Transverse colon (tissue), 4 donors: ENCODE results near the gene DHRS3.

Experiments used
- POLR2A ChIP-seq: fragments of 450-650 bp; IDR thresholded peaks from one replicate; pipeline ENCODE4 v1.6.1; 2016; ENCODE audit warnings: antibody characterized with exemption, mild to moderate bottlenecking, moderate library complexity
- POLR2AphosphoS5 ChIP-seq, 3 donors: sonication (generic); formaldehyde crosslinking; IDR thresholded peaks; one replicate each; pipeline ENCODE4 v1.6.1; 2016; ENCODE audit warnings: antibody characterized with exemption in 3 of 3
- TF ChIP-seq, protein P1 (sequence below), 5 experiments: fragments of 200-600 bp in 3 of 5; fragments of 450-650 bp in 2 of 5; sonication (generic) in 3 of 5; IDR thresholded peaks; 1 replicate in 2 of 5; 2 replicates in 3 of 5; pipeline ENCODE4 v1.5.1; 2016 to 2017; ENCODE audit warnings: antibody characterized with exemption in 5 of 5, inconsistent platforms in 3 of 5, mild to moderate bottlenecking in 2 of 5, moderate library complexity in 1 of 5

DNA sequence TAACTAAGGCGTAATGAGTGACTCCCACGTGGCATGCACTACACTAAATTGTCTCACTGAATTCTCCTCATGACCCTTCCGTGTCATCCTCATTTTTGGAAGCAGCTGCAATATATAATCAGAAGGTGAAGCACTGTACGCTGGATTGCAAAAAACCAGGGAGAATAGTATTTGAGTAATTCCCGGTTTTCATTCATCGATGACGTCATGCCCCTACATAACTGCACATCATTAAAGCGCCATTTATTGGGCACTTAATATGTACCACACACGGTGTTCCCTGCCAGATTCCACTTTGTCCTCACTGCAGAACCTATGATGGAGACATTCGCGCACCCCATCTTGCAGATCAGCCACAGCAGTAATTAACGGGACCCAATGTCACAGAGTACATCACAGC lies 41.0 kb downstream of the DHRS3 start:
- no peak for TF ChIP-seq POLR2AphosphoS5 (IDR thresholded peaks at IDR 0.05)
- TF ChIP-seq, protein P1, sequence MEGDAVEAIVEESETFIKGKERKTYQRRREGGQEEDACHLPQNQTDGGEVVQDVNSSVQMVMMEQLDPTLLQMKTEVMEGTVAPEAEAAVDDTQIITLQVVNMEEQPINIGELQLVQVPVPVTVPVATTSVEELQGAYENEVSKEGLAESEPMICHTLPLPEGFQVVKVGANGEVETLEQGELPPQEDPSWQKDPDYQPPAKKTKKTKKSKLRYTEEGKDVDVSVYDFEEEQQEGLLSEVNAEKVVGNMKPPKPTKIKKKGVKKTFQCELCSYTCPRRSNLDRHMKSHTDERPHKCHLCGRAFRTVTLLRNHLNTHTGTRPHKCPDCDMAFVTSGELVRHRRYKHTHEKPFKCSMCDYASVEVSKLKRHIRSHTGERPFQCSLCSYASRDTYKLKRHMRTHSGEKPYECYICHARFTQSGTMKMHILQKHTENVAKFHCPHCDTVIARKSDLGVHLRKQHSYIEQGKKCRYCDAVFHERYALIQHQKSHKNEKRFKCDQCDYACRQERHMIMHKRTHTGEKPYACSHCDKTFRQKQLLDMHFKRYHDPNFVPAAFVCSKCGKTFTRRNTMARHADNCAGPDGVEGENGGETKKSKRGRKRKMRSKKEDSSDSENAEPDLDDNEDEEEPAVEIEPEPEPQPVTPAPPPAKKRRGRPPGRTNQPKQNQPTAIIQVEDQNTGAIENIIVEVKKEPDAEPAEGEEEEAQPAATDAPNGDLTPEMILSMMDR (IDR thresholded peaks at IDR 0.05), result no peak
- TF ChIP-seq POLR2A, result no peak
